SK-N-SH (cell line): ENCODE data around the gene TRPV6. TPM values are rescaled to one million over a fixed set of nuclear protein-coding genes. Genes with fewer than 3 reads are reported as not detected.

Experiments used
- CTCF ChIA-PET: fragments of 300-600, 350-600 bp; formaldehyde crosslinking; extraction: SDS; loops from one replicate; lab custom pipeline; 2021; lab: Yijun Ruan, JAX
- POLR2A ChIA-PET: fragments of 350-600 bp; sonication (Branson Sonifier 250); formaldehyde crosslinking; extraction: SDS; loops from one replicate; lab custom pipeline; 2020; ENCODE audit warnings: antibody characterized with exemption, inconsistent platforms; lab: Yijun Ruan, JAX
- DNase-seq: peaks from one replicate; pipeline ENCODE4 v3.0.0; 2012
- H2AFZ ChIP-seq: fragments of 200-600 bp; sonication (generic); 2 replicates; pipeline ENCODE4 v1.8.1; 2016; ENCODE audit warnings: antibody characterized with exemption, mild to moderate bottlenecking, low read depth
- H3F3A ChIP-seq: fragments of 200-600 bp; sonication (generic); replicated peaks from 2 replicates; pipeline ENCODE3; 2016; ENCODE audit warnings: antibody characterized with exemption, mild to moderate bottlenecking; ENCODE audit not compliant: insufficient read depth
- H3K27ac ChIP-seq, 2 experiments: fragments of 200-500 bp in 1 of 2; fragments of 200-600 bp in 1 of 2; sonication (Bioruptor generic) in 1 of 2; sonication (generic), shearing (Covaris generic) in 1 of 2; 2 replicates each; pipeline versions ENCODE4 v1.5.1 to v1.6.1; 2014 to 2016; ENCODE audit warnings: low read depth in 2 of 2, inconsistent platforms in 1 of 2, low read length in 1 of 2, mild to moderate bottlenecking in 1 of 2, mixed read lengths in 1 of 2
- H3K27me3 ChIP-seq: fragments of 200-600 bp; sonication (generic), shearing (Covaris generic); 2 replicates; pipeline ENCODE4 v1.6.1; 2016; ENCODE audit warnings: mixed run types; ENCODE audit not compliant: insufficient read depth
- H3K36me3 ChIP-seq, 2 experiments: fragments of 200-500 bp in 1 of 2; fragments of 200-600 bp in 1 of 2; sonication (Bioruptor generic) in 1 of 2; sonication (generic) in 1 of 2; replicated peaks in 1 of 2; 2 replicates each; pipeline versions ENCODE3 to v1.5.1; 2014 to 2016; ENCODE audit warnings: low read length in 1 of 2, mild to moderate bottlenecking in 1 of 2; ENCODE audit not compliant: insufficient read depth in 2 of 2, control insufficient read depth in 1 of 2
- H3K4me1 ChIP-seq, 2 experiments: fragments of 200-500 bp in 1 of 2; fragments of 200-600 bp in 1 of 2; sonication (Bioruptor generic) in 1 of 2; sonication (generic), shearing (Covaris generic) in 1 of 2; 2 replicates each; pipeline versions ENCODE4 v1.5.1 to v1.6.1; 2014 to 2016; ENCODE audit warnings: low read depth in 1 of 2, low read length in 1 of 2, mixed run types in 1 of 2; ENCODE audit not compliant: insufficient read depth in 2 of 2, control insufficient read depth in 1 of 2
- H3K4me2 ChIP-seq: fragments of 200-600 bp; sonication (generic), shearing (Covaris generic); 2 replicates; pipeline ENCODE4 v1.6.1; 2017; ENCODE audit warnings: mixed run types
- H3K4me3 ChIP-seq, 2 experiments: fragments of 200-500 bp in 1 of 2; fragments of 200-600 bp in 1 of 2; sonication (Bioruptor generic) in 1 of 2; sonication (generic), shearing (Covaris generic) in 1 of 2; 2 replicates each; pipeline versions ENCODE4 v1.5.1 to v1.8.1; 2014 to 2016; ENCODE audit warnings: low read depth in 2 of 2, inconsistent platforms in 1 of 2, low read length in 1 of 2, mild to moderate bottlenecking in 1 of 2, mixed read lengths in 1 of 2, moderate library complexity in 1 of 2
- H3K79me2 ChIP-seq: fragments of 200-600 bp; sonication (generic); 2 replicates; pipeline ENCODE4 v1.8.1; 2017; ENCODE audit warnings: mild to moderate bottlenecking; ENCODE audit not compliant: insufficient read depth
- H3K9ac ChIP-seq: fragments of 200-600 bp; sonication (generic); 2 replicates; pipeline ENCODE4 v1.6.1; 2017; ENCODE audit warnings: mixed run types
- H3K9me2 ChIP-seq: fragments of 200-600 bp; sonication (generic); 2 replicates; pipeline ENCODE4 v1.6.1; 2017; ENCODE audit warnings: mixed run types
- H3K9me3 ChIP-seq: fragments of 200-600 bp; sonication (generic); 2 replicates; pipeline ENCODE4 v1.6.1; 2017; ENCODE audit warnings: mixed run types, mild to moderate bottlenecking, moderate library complexity
- H4K20me1 ChIP-seq: fragments of 200-600 bp; sonication (generic); 2 replicates; pipeline ENCODE4 v1.6.1; 2017; ENCODE audit warnings: mild to moderate bottlenecking, mixed run types; ENCODE audit not compliant: insufficient read depth
- CHD2 ChIP-seq: fragments of 150-350 bp; IDR thresholded peaks from 2 replicates; pipeline ENCODE4 v1.6.1; 2018; ENCODE audit warnings: low read length; ENCODE audit not compliant: partially characterized antibody
- ELF1 ChIP-seq: IDR thresholded peaks from 2 replicates; pipeline ENCODE4 v1.4.0; 2012
- EP300 ChIP-seq, 2 experiments: IDR thresholded peaks; 2 replicates each; pipeline versions ENCODE4 v1.4.0 to v1.6.1; 2012; ENCODE audit warnings: borderline replicate concordance in 1 of 2, low read depth in 1 of 2, low read length in 1 of 2
- EZH2phosphoT487 ChIP-seq: fragments of 200-600 bp; sonication (generic); IDR thresholded peaks from 2 replicates; pipeline ENCODE4 v1.6.1; 2017; ENCODE audit warnings: low read depth, mixed run types, mild to moderate bottlenecking, antibody characterized with exemption, moderate library complexity, borderline replicate concordance
- FOSL2 ChIP-seq: IDR thresholded peaks from 2 replicates; pipeline ENCODE4 v1.4.0; 2012; ENCODE audit warnings: low read depth, mild to moderate bottlenecking, moderate library complexity, borderline replicate concordance
- FOXJ3 ChIP-seq: sonication (generic); formaldehyde crosslinking; IDR thresholded peaks from 2 replicates; pipeline ENCODE4 v1.5.1; 2020; ENCODE audit warnings: mild to moderate bottlenecking, missing genetic modification reagents
- FOXM1 ChIP-seq: IDR thresholded peaks from 2 replicates; pipeline ENCODE4 v1.4.0; 2012; ENCODE audit warnings: low read depth, mild to moderate bottlenecking
- GABPA ChIP-seq: IDR thresholded peaks from 2 replicates; pipeline ENCODE4 v1.4.0; 2012; ENCODE audit warnings: low read depth, mild to moderate bottlenecking
- JUND ChIP-seq: IDR thresholded peaks from 2 replicates; pipeline ENCODE4 v1.4.0; 2012
- MXI1 ChIP-seq: IDR thresholded peaks from 2 replicates; pipeline ENCODE4 v1.6.1; 2012; ENCODE audit warnings: mild to moderate bottlenecking, low read depth, low read length, improper control_type of control experiment
- NRF1 ChIP-seq: IDR thresholded peaks from 2 replicates; pipeline ENCODE4 v1.6.1; 2012; ENCODE audit warnings: low read depth, mild to moderate bottlenecking, low read length
- POLR2AphosphoS5 ChIP-seq: IDR thresholded peaks from 2 replicates; pipeline ENCODE4 v1.6.1; 2012; ENCODE audit warnings: low read depth, low read length
- RCOR1 ChIP-seq: fragments of 150-350 bp; IDR thresholded peaks from 2 replicates; pipeline ENCODE4 v1.6.1; 2017; ENCODE audit warnings: antibody characterized with exemption, low read length
- REST ChIP-seq: IDR thresholded peaks from 2 replicates; pipeline ENCODE4 v1.6.1; 2012; ENCODE audit warnings: mild to moderate bottlenecking, low read depth, low read length, moderate library complexity
- RFX5 ChIP-seq: IDR thresholded peaks from 2 replicates; pipeline ENCODE4 v1.6.1; 2012; ENCODE audit warnings: mild to moderate bottlenecking, improper control_type of control experiment, low read length
- SMC3 ChIP-seq: IDR thresholded peaks from 2 replicates; pipeline ENCODE4 v1.6.1; 2012; ENCODE audit warnings: low read depth, low read length, improper control_type of control experiment
- TCF12 ChIP-seq: IDR thresholded peaks from 2 replicates; pipeline ENCODE4 v1.4.0; 2012
- YY1 ChIP-seq: IDR thresholded peaks from 2 replicates; pipeline ENCODE4 v1.4.0; 2012; ENCODE audit warnings: low read depth, mild to moderate bottlenecking
- ZBTB33 ChIP-seq: IDR thresholded peaks from 2 replicates; pipeline ENCODE4 v1.4.0; 2012; ENCODE audit warnings: low read depth, borderline replicate concordance
- WGBS: methylation state at CpG from one replicate; pipeline ENCODE4 v1.1.6; 2017; ENCODE audit warnings: low lambda C conversion rate; 5-methylcytosine and 5-hydroxymethylcytosine counted together
- polyA plus RNA-seq, 3 experiments: library from polyadenylated mRNA; depleted of rRNA; stranded (reverse); fragments of >200 nt; gene quantifications; 2 replicates each; pipeline ENCODE4 v1.2.3, GENCODE V29; 2012
- TF ChIP-seq, protein P1 (sequence below): IDR thresholded peaks from 2 replicates; pipeline ENCODE4 v1.4.0; 2012; ENCODE audit warnings: low read depth
- TF ChIP-seq, protein P2 (sequence below): fragments of 200-600 bp; sonication (generic); IDR thresholded peaks from 2 replicates; pipeline ENCODE4 v1.6.1; 2017; ENCODE audit warnings: antibody characterized with exemption, mild to moderate bottlenecking, moderate library complexity

The TRPV6 gene
- polyA plus RNA-seq, 1 of the 3 experiments (the other 2 are of a cell fraction) = not detected

- no peak for TF ChIP-seq REST
- no peak for TF ChIP-seq JUND
- TF ChIP-seq GABPA = no peak
- no peak for TF ChIP-seq ELF1
- TF ChIP-seq FOSL2 = no peak
- no peak for TF ChIP-seq NRF1
- no peak for TF ChIP-seq FOXJ3 (CRISPR knock-in tag)
- no peak for TF ChIP-seq MXI1
Observed at GRCh38 chr7:142919656-142920055, 34.1 kb upstream of the TRPV6 start (continued).

DNA sequence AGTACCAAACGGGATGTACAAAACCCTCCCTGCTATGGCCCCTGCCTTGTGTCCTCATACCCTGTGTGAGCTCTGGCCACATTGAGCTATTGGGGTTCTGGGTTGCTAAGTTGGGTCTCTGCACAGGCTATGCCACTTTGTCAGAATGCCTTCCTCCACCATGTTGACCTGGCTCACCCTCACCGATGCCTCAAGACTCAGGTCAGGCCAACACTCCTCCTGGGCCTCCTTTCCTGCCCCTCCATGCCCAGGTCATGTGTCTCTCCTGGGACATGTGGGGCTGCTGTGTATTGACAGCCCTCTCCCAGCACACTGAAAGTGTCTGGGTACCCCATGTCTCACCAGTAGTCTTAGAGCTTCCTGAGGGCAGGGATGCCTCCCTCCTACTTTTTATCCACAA is 33.4 kb upstream of the TRPV6 start:
- no peaks in the 10 kb centered on the region for H3K36me3 ChIP-seq
- no peaks in the 10 kb centered on the region for H3K9me2 ChIP-seq
- no peaks in the 10 kb centered on the region for H3F3A ChIP-seq
- H4K20me1 ChIP-seq = no peaks in the 10 kb centered on the region
- no peak overlapping the region for H2AFZ ChIP-seq
- no peak overlapping the region for H3K4me2 ChIP-seq
- H3K79me2 ChIP-seq = no peaks in the 10 kb centered on the region
- no peaks in the 10 kb centered on the region for H3K4me1 ChIP-seq
- WGBS = 15% methylated on average over 2 of the region's 2 CpGs
- CTCF ChIA-PET = interaction anchor here (1.0 to 2.5 kb wide), 3 partner anchors 18 to 296 kb away, joined by 3 to 7 read pairs (median 4); no protein-coding TSS in a partner anchor
- no peak overlapping the region for H3K9ac ChIP-seq
- H3K27me3 ChIP-seq = peaks cover 5% of the 10 kb centered on the region; the same call in 1 of the 2 replicates
- POLR2A ChIA-PET = no interaction called here
- DNase-seq = no peak
- H3K9me3 ChIP-seq = no peaks in the 10 kb centered on the region
- no peak overlapping the region for H3K4me3 ChIP-seq
- H3K27ac ChIP-seq = no peak overlapping the region
- no peak for TF ChIP-seq RFX5
- TF ChIP-seq SMC3 = no peak
- TF ChIP-seq TCF12 = no peak
- no peak for TF ChIP-seq REST
- no peak for TF ChIP-seq GABPA
- no peak for TF ChIP-seq CHD2
- TF ChIP-seq EP300 (IDR thresholded peaks at IDR 0.05; ENCODE audit: borderline replicate concordance in 1 of 2, low read depth in 1 of 2, low read length in 1 of 2) = no peak
- TF ChIP-seq, protein P1, sequence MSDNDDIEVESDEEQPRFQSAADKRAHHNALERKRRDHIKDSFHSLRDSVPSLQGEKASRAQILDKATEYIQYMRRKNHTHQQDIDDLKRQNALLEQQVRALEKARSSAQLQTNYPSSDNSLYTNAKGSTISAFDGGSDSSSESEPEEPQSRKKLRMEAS = no peak
- no peak for TF ChIP-seq JUND
- no peak for TF ChIP-seq YY1
- no peak for TF ChIP-seq EZH2phosphoT487
- TF ChIP-seq, protein P2, sequence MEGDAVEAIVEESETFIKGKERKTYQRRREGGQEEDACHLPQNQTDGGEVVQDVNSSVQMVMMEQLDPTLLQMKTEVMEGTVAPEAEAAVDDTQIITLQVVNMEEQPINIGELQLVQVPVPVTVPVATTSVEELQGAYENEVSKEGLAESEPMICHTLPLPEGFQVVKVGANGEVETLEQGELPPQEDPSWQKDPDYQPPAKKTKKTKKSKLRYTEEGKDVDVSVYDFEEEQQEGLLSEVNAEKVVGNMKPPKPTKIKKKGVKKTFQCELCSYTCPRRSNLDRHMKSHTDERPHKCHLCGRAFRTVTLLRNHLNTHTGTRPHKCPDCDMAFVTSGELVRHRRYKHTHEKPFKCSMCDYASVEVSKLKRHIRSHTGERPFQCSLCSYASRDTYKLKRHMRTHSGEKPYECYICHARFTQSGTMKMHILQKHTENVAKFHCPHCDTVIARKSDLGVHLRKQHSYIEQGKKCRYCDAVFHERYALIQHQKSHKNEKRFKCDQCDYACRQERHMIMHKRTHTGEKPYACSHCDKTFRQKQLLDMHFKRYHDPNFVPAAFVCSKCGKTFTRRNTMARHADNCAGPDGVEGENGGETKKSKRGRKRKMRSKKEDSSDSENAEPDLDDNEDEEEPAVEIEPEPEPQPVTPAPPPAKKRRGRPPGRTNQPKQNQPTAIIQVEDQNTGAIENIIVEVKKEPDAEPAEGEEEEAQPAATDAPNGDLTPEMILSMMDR = no peak
- no peak for TF ChIP-seq ELF1
- TF ChIP-seq RCOR1 = no peak
- no peak for TF ChIP-seq MXI1
- TF ChIP-seq ZBTB33 = no peak
- TF ChIP-seq POLR2AphosphoS5 = no peak
- no peak for TF ChIP-seq FOXM1
